GM12878 (cell line): ENCODE data around the gene SERINC5. TPM values are rescaled to one million over a fixed set of nuclear protein-coding genes. Genes with fewer than 3 reads are reported as not detected.

Source experiments
- ATAC-seq: fragments of 200-7000 bp; cut with Tn5 transposase; 3 replicates; pipeline ENCODE4 v1.9.1; 2020; ENCODE audit warnings: mild to moderate bottlenecking, moderate library complexity
- BruUV-seq: library from RNA; stranded (reverse); fragments of 400-500 nt; replicated peaks from 2 replicates; lab custom pipeline; 2021; lab: Mats Ljungman, UMichigan
- CTCF ChIA-PET: fragments of 300-600 bp; sonication (Branson Sonifier 250); formaldehyde crosslinking; extraction: SDS; loops from one replicate; lab custom pipeline; 2021; ENCODE audit warnings: inconsistent platforms; lab: Yijun Ruan, JAX
- POLR2A ChIA-PET: fragments of 350-600 bp; formaldehyde crosslinking; extraction: SDS; loops from one replicate; lab custom pipeline; 2021; ENCODE audit warnings: inconsistent platforms; lab: Charles Lee
- RAD21 ChIA-PET: fragments of 300-600 bp; sonication (Branson Sonifier 250); formaldehyde crosslinking; loops from one replicate; lab custom pipeline; 2023; ENCODE audit warnings: antibody characterized with exemption; ENCODE audit not compliant: unreplicated experiment; lab: Charles Lee
- SMC1A ChIA-PET: fragments of 300-600 bp; sonication (Branson Sonifier 250); formaldehyde crosslinking; loops from one replicate; lab custom pipeline; 2023; ENCODE audit not compliant: unreplicated experiment, uncharacterized antibody; lab: Charles Lee
- DNase-seq: peaks from one replicate; pipeline ENCODE4 v3.0.0-alpha.2; 2011; ENCODE audit warnings: low read depth, low spot score
- FAIRE-seq: peaks from 3 replicates; lab custom pipeline; 2011; peaks lifted over from hg19 to GRCh38; lab: Jason Lieb, UNC
- H2AFZ ChIP-seq: 2 replicates; pipeline ENCODE4 v1.6.0; 2011; ENCODE audit warnings: low read depth, low read length, control low read depth; ENCODE audit not compliant: control insufficient read depth
- H3K27ac ChIP-seq: 2 replicates; pipeline ENCODE4 v1.5.1; 2011; ENCODE audit warnings: control low read depth; ENCODE audit not compliant: control insufficient read depth, insufficient read depth
- H3K27me3 ChIP-seq, 2 experiments: replicated peaks in 1 of 2; 2 replicates each; pipeline versions ENCODE4 v1.6.0 to v1.6.1; 2011; ENCODE audit warnings: low read length in 1 of 2; ENCODE audit not compliant: control insufficient read depth in 2 of 2, insufficient read depth in 2 of 2
- H3K36me3 ChIP-seq, 2 experiments: 2 replicates each; pipeline ENCODE4 v1.5.1; 2011; ENCODE audit warnings: low read length in 1 of 2; ENCODE audit not compliant: control insufficient read depth in 2 of 2, insufficient read depth in 2 of 2
- H3K4me1 ChIP-seq: 2 replicates; pipeline ENCODE4 v1.6.1; 2011; ENCODE audit warnings: mild to moderate bottlenecking, low read length, moderate library complexity, mixed read lengths; ENCODE audit not compliant: control insufficient read depth, insufficient read depth
- H3K4me2 ChIP-seq: 2 replicates; pipeline ENCODE4 v1.6.0; 2011; ENCODE audit warnings: control low read depth; ENCODE audit not compliant: control insufficient read depth, insufficient read depth
- H3K4me3 ChIP-seq: fragments of 200-600 bp; sonication (generic); 2 replicates; pipeline ENCODE4 v1.5.1; 2016
- H3K79me2 ChIP-seq: 2 replicates; pipeline ENCODE4 v1.6.0; 2011; ENCODE audit warnings: low read length; ENCODE audit not compliant: control insufficient read depth, insufficient read depth
- H3K9ac ChIP-seq: 2 replicates; pipeline ENCODE4 v1.8.0; 2011; ENCODE audit warnings: low read length, control low read depth, mixed read lengths; ENCODE audit not compliant: control insufficient read depth, insufficient read depth
- H3K9me3 ChIP-seq: replicated peaks from 3 replicates; pipeline ENCODE4 v1.5.1; 2011; ENCODE audit warnings: mild to moderate bottlenecking, low read length; ENCODE audit not compliant: control insufficient read depth, insufficient read depth
- H4K20me1 ChIP-seq: 2 replicates; pipeline ENCODE4 v1.6.0; 2011; ENCODE audit not compliant: control insufficient read depth, insufficient read depth
- EED ChIP-seq: sonication (generic); IDR thresholded peaks from 2 replicates; pipeline ENCODE4 v1.6.1; 2016; ENCODE audit warnings: antibody characterized with exemption, low read depth
- HDAC2 ChIP-seq: fragments of 200-600 bp; sonication (generic); IDR thresholded peaks from 2 replicates; pipeline ENCODE4 v1.6.1; 2017
- KAT2A ChIP-seq: conservative IDR thresholded peaks from 2 replicates; pipeline ENCODE4 v1.6.1; 2011; ENCODE audit warnings: low read depth, low read length; ENCODE audit not compliant: control insufficient read depth
- NR2C1 ChIP-seq: fragments of 450-650 bp; IDR thresholded peaks from 2 replicates; pipeline ENCODE4 v1.6.1; 2017; ENCODE audit warnings: antibody characterized with exemption, mild to moderate bottlenecking, moderate library complexity
- PAX8 ChIP-seq: fragments of 450-650 bp; IDR thresholded peaks from 2 replicates; pipeline ENCODE4 v1.6.1; 2017; ENCODE audit warnings: mild to moderate bottlenecking, moderate library complexity
- POLR2AphosphoS5 ChIP-seq: IDR thresholded peaks from 2 replicates; pipeline ENCODE4 v1.6.1; 2011; ENCODE audit warnings: mild to moderate bottlenecking, low read length, inconsistent platforms
- RELA ChIP-seq: fragments of 450-650 bp; IDR thresholded peaks from 2 replicates; pipeline ENCODE4 v1.8.0; 2014; ENCODE audit warnings: borderline replicate concordance; ENCODE audit not compliant: partially characterized antibody
- SP1 ChIP-seq: IDR thresholded peaks from one replicate; pipeline ENCODE4 v1.6.1; 2011; ENCODE audit warnings: low read depth, low read length
- SPI1 ChIP-seq: IDR thresholded peaks from 2 replicates; pipeline ENCODE4 v1.6.1; 2011; ENCODE audit warnings: low read depth, mild to moderate bottlenecking, low read length, moderate library complexity, borderline replicate concordance; ENCODE audit not compliant: insufficient read depth
- SUZ12 ChIP-seq: fragments of 200-600 bp; sonication (generic); IDR thresholded peaks from one replicate; pipeline ENCODE4 v1.6.1; 2018; ENCODE audit warnings: antibody characterized with exemption, mild to moderate bottlenecking; ENCODE audit not compliant: unreplicated experiment
- ZSCAN29 ChIP-seq: fragments of 450-650 bp; IDR thresholded peaks from 2 replicates; pipeline ENCODE4 v1.6.1; 2017; ENCODE audit warnings: mild to moderate bottlenecking, moderate library complexity
- WGBS: methylation state at CpG from one replicate; pipeline ENCODE4 v1.1.6; 2016; ENCODE audit warnings: low lambda C conversion rate; ENCODE audit not compliant: insufficient replicate concordance, insufficient coverage; ENCODE audit errors: missing lambda C conversion rate; 5-methylcytosine and 5-hydroxymethylcytosine counted together
- in situ Hi-C: fragments of 300-500 bp; cut with MboI; formaldehyde crosslinking; loops from 9 replicates; pipeline ENCODE4 v1.14.3; 2018; ENCODE audit warnings: mixed read lengths
- intact Hi-C: fragments of 100-400 bp; cut with micrococcal nuclease; formaldehyde crosslinking; loops from one replicate; pipeline ENCODE4 v1.14.2; 2022; ENCODE audit not compliant: unreplicated experiment
- polyA plus RNA-seq, 11 experiments: library from polyadenylated mRNA; depleted of rRNA in 4 of 11; unstranded in 6 of 11; stranded (reverse) in 5 of 11; fragments of >200 nt; fragmentation: Nextera tagmentation in 4 of 11; fragmentation: Illumina TruSeq in 1 of 11; extraction: Ambion mirVana in 4 of 11; extraction: Trizol in 1 of 11; gene quantifications; 1 replicate in 1 of 11; 2 replicates in 10 of 11; pipeline versions ENCODE4 v1.2.1 to v1.2.3, GENCODE V29; 2011 to 2016; ENCODE audit warnings: inconsistent platforms in 2 of 11, missing spikeins in 2 of 11, low read depth in 1 of 11
- total RNA-seq, 4 experiments: library from RNA; depleted of rRNA in 3 of 4; stranded (reverse); fragments of >200 nt in 3 of 4; fragmentation: Illumina TruSeq in 1 of 4; extraction: Trizol in 1 of 4; gene quantifications; 2 replicates each; pipeline versions ENCODE4 v1.2.1 to v1.2.3, GENCODE V29; 2013 to 2021
- TF ChIP-seq, protein P1 (sequence below): IDR thresholded peaks from 2 replicates; pipeline ENCODE4 v1.6.1; 2012; ENCODE audit warnings: low read depth, low read length, improper control_type of control experiment
- TF ChIP-seq, protein P2 (sequence below): IDR thresholded peaks from 2 replicates; pipeline ENCODE4 v1.6.1; 2011; ENCODE audit warnings: low read depth, low read length, improper control_type of control experiment, borderline replicate concordance

The SERINC5 gene
- total and polyA plus RNA-seq, 10 of the 15 experiments (the other 5 are each of a cell fraction or from before 2014, with no cell fraction given): 0.66 to 7.0 (median 2.8) TPM

- TF ChIP-seq ZSCAN29 (no peak), RELA (no peak), NR2C1 (no peak), PAX8 (no peak), SP1 (no peak), SUZ12 (no peak), POLR2AphosphoS5 (no peak)
- TF ChIP-seq, protein P1, sequence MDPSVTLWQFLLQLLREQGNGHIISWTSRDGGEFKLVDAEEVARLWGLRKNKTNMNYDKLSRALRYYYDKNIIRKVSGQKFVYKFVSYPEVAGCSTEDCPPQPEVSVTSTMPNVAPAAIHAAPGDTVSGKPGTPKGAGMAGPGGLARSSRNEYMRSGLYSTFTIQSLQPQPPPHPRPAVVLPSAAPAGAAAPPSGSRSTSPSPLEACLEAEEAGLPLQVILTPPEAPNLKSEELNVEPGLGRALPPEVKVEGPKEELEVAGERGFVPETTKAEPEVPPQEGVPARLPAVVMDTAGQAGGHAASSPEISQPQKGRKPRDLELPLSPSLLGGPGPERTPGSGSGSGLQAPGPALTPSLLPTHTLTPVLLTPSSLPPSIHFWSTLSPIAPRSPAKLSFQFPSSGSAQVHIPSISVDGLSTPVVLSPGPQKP: no peak
Observed at GRCh38 chr5:80069251-80069800, 186.5 kb downstream of the SERINC5 start (continued).

DNA sequence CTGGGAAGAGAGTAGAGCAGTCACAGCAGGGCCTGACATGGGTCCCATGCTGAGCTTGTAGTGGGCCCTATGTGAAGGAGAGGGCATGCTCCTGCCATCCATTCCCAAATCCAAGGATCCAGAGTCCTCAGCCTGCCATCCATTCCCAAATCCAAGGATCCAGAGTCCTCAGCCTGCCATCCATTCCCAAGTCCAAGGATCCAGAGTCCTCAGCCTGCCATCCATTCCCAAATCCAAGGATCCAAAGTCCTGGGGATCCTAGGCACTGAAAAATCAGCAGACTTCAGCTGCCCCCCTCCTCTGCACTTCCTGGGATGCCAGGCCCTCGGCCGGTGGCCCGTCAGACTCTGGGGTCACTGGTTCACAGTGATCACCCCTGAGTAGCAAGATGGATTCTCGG is 187.1 kb downstream of the SERINC5 start:
- POLR2A ChIA-PET: no interaction called here
- Histone ChIP-seq H3K9me3 (no peaks in the 10 kb centered on the region), H3K27ac (no peak overlapping the region), H3K4me3 (no peak overlapping the region), H3K27me3 (no peaks in the 10 kb centered on the region), H3K36me3 (no peaks in the 10 kb centered on the region), H2AFZ (no peak overlapping the region), H3K4me2 (no peak overlapping the region), H3K9ac (no peak overlapping the region), H3K4me1 (peaks cover 12% of the 10 kb centered on the region), H4K20me1 (no peaks in the 10 kb centered on the region), H3K79me2 (no peaks in the 10 kb centered on the region)
- intact Hi-C loops: no loop called here
- RAD21 ChIA-PET: no interaction called here
- CTCF ChIA-PET: interaction anchor here (1.5 to 1.6 kb wide), 2 partner anchors 10 to 22 kb away, joined by 3 to 5 read pairs; no protein-coding TSS in a partner anchor
- WGBS: 41% methylated on average over 4 of the region's 4 CpGs
- in situ Hi-C loops: no loop called here
- SMC1A ChIA-PET: interaction anchor here (0.6 to 1.1 kb wide), 3 partner anchors 10 to 240 kb away, joined by 3 to 4 read pairs (median 3); no protein-coding TSS in a partner anchor
- ATAC-seq (no peak), FAIRE-seq (no peak), DNase-seq (no peak)
- no peak for TF ChIP-seq EED
- TF ChIP-seq, protein P2, sequence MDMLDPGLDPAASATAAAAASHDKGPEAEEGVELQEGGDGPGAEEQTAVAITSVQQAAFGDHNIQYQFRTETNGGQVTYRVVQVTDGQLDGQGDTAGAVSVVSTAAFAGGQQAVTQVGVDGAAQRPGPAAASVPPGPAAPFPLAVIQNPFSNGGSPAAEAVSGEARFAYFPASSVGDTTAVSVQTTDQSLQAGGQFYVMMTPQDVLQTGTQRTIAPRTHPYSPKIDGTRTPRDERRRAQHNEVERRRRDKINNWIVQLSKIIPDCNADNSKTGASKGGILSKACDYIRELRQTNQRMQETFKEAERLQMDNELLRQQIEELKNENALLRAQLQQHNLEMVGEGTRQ: no peak
- no peak for TF ChIP-seq KAT2A
- TF ChIP-seq HDAC2: no peak
- TF ChIP-seq SPI1: no peak
- BruUV-seq: no TSS peak
